ENCODE measurements around the gene ANOS1. TPM values are rescaled to one million over a fixed set of nuclear protein-coding genes. Genes with fewer than 3 reads are reported as not detected.

The ANOS1 gene
- total RNA-seq, 1 experiment from 2014 or later = 0.22 TPM

DNA sequence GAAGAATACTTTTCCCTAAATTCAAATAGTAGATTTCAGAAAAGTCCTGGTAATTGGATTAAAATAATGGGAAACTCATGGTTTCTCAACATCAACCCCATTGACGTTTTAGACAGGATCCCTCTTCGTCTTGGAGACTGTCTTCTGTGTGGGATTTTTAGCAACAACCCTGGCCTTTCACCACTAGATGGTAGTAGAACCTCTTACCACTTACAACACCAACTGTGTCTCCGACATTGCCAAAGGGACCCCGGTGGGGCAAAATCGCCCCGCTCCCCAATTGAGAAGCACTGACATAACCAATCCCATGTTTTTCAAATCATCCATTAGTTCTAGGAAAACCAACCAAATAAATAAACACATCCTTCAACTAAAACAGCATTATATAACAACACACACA, 16.9 kb upstream of the ANOS1 start:
- POLR2A ChIA-PET (ENCODE audit: unreplicated experiment) = no interaction called here
- CTCF ChIA-PET = no interaction called here
- H3K9me3 ChIP-seq (ENCODE audit: insufficient read depth, low read depth) = no peaks in the 10 kb centered on the region
- H2AFZ ChIP-seq = no peak overlapping the region
- H3K4me2 ChIP-seq = no peak overlapping the region
- no peaks in the 10 kb centered on the region for H3K27me3 ChIP-seq (ENCODE audit: insufficient read depth, low read depth)
- TF ChIP-seq EZH2 (IDR thresholded peaks at IDR 0.05; ENCODE audit: low read depth) = no peak
- TF ChIP-seq, protein P1, sequence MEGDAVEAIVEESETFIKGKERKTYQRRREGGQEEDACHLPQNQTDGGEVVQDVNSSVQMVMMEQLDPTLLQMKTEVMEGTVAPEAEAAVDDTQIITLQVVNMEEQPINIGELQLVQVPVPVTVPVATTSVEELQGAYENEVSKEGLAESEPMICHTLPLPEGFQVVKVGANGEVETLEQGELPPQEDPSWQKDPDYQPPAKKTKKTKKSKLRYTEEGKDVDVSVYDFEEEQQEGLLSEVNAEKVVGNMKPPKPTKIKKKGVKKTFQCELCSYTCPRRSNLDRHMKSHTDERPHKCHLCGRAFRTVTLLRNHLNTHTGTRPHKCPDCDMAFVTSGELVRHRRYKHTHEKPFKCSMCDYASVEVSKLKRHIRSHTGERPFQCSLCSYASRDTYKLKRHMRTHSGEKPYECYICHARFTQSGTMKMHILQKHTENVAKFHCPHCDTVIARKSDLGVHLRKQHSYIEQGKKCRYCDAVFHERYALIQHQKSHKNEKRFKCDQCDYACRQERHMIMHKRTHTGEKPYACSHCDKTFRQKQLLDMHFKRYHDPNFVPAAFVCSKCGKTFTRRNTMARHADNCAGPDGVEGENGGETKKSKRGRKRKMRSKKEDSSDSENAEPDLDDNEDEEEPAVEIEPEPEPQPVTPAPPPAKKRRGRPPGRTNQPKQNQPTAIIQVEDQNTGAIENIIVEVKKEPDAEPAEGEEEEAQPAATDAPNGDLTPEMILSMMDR (conservative IDR thresholded peaks at IDR 0.05) = peak; percentile 70
- intact Hi-C loops (cut with micrococcal nuclease; ENCODE audit: unreplicated experiment) = loop anchor here (10.0 kb wide), 3 partner anchors 126 to 1366 kb away; no protein-coding TSS in a partner anchor
- H3F3A ChIP-seq (ENCODE audit: insufficient read depth, low read depth) = no peaks in the 10 kb centered on the region
- H3K4me3 ChIP-seq = no peak overlapping the region
- no peak overlapping the region for H3K27ac ChIP-seq
- no peaks in the 10 kb centered on the region for H3K36me3 ChIP-seq (ENCODE audit: low read depth)
- H4K20me1 ChIP-seq (ENCODE audit: insufficient read depth) = no peaks in the 10 kb centered on the region
- BruUV-seq (replicated peaks) = no TSS peak
- no peaks in the 10 kb centered on the region for H3K4me1 ChIP-seq (replicated peaks; ENCODE audit: insufficient read depth)
- H3K79me2 ChIP-seq (ENCODE audit: low read depth) = no peaks in the 10 kb centered on the region
- no peak for DNase-seq
- H3K9me2 ChIP-seq (ENCODE audit: insufficient read depth) = no peaks in the 10 kb centered on the region

DNA sequence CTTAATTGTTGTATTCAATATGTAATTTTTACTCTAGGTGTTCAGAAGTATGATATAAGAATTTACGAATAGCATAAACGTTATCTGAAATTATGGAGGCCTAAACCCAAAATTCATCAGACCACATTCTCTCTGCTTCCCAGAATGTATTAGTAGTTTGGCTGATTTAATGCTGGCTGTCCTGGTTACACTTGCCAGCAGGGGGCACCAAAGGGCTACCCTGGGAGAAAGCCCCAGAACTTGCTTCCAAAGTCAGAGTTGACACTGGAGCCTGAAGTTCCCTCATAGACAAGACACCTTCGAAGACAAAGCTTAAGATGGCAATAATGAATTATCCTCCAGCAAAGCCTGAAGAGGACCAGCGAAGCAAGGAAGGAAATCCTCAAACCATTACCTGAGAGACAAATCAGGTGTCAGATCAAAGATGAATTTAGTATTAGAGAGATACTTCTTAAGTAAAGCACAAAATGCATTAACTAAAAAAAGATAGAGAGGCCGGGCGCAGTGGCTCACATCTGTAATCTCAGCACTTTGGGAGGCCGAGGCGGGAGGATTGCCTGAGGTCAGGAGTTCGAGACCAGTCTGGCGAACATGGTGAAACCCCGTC, 11.3 kb upstream of the ANOS1 start:
- no peak overlapping the region for H3K4me3 ChIP-seq
- no peaks in the 10 kb centered on the region for H3K9me3 ChIP-seq (ENCODE audit: insufficient read depth, low read depth)
- DNase-seq = peak; percentile 40 to 57
- H3K36me3 ChIP-seq (ENCODE audit: low read depth) = no peaks in the 10 kb centered on the region
- ChIA-PET CTCF (no interaction called here), POLR2A (ENCODE audit: unreplicated experiment) (no interaction called here)
- no peak overlapping the region for H3K4me2 ChIP-seq
- H3K27me3 ChIP-seq (ENCODE audit: insufficient read depth, low read depth) = no peaks in the 10 kb centered on the region
- no peak overlapping the region for H2AFZ ChIP-seq
- TF ChIP-seq EZH2 (IDR thresholded peaks at IDR 0.05; ENCODE audit: low read depth) = no peak
- TF ChIP-seq, protein P1 (conservative IDR thresholded peaks at IDR 0.05) = peak; percentile 86
- no peaks in the 10 kb centered on the region for H3K79me2 ChIP-seq (ENCODE audit: low read depth)
- BruUV-seq (replicated peaks) = no TSS peak
- no peak overlapping the region for H3K27ac ChIP-seq
- H3K4me1 ChIP-seq (replicated peaks; ENCODE audit: insufficient read depth) = no peaks in the 10 kb centered on the region
- H3K9me2 ChIP-seq (ENCODE audit: insufficient read depth) = no peaks in the 10 kb centered on the region
- intact Hi-C loops (cut with micrococcal nuclease; ENCODE audit: unreplicated experiment) = loop anchor here (2.0 to 10.0 kb wide), 4 partner anchors 72 to 1372 kb away; no protein-coding TSS in a partner anchor
- no peaks in the 10 kb centered on the region for H3F3A ChIP-seq (ENCODE audit: insufficient read depth, low read depth)
- H4K20me1 ChIP-seq (ENCODE audit: insufficient read depth) = no peaks in the 10 kb centered on the region

DNA sequence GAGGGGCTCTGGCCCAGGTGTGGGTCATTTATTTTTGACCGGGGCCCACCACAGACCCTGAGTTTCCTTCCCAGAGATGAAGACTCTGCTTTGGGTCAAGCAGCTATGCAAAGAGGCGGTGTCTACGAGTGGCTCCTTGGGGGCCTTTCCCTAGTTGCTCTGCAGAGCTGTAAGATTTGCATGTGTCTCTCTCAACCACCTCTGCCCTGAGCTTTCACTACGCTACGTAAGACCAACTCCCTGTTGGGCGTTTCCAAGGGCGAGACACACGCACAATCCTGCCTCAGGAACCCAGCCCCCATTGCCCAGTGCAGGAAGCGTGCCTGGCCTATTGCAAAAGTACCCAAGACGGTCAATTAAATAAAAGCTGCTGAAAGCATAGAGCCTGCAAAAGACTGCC, 10.0 kb upstream of the ANOS1 start:
- Histone ChIP-seq H3K4me2 (no peak overlapping the region), H3K4me1 (replicated peaks; ENCODE audit: insufficient read depth) (no peaks in the 10 kb centered on the region), H3K79me2 (ENCODE audit: low read depth) (no peaks in the 10 kb centered on the region), H3K27me3 (ENCODE audit: insufficient read depth, low read depth) (no peaks in the 10 kb centered on the region), H3K27ac (no peak overlapping the region), H4K20me1 (ENCODE audit: insufficient read depth) (no peaks in the 10 kb centered on the region), H3K9me2 (ENCODE audit: insufficient read depth) (no peaks in the 10 kb centered on the region), H3K4me3 (no peak overlapping the region), H2AFZ (no peak overlapping the region), H3K9me3 (ENCODE audit: insufficient read depth, low read depth) (no peaks in the 10 kb centered on the region), H3F3A (ENCODE audit: insufficient read depth, low read depth) (no peaks in the 10 kb centered on the region), H3K36me3 (ENCODE audit: low read depth) (no peaks in the 10 kb centered on the region)
- DNase-seq = no peak
- CTCF ChIA-PET = no interaction called here
- POLR2A ChIA-PET (ENCODE audit: unreplicated experiment) = no interaction called here
- TF ChIP-seq, protein P1 (conservative IDR thresholded peaks at IDR 0.05) = no peak
- no peak for TF ChIP-seq EZH2 (IDR thresholded peaks at IDR 0.05; ENCODE audit: low read depth)
- intact Hi-C loops (cut with micrococcal nuclease; ENCODE audit: unreplicated experiment) = loop anchor here (2.0 to 10.0 kb wide), 4 partner anchors 73 to 1373 kb away; no protein-coding TSS in a partner anchor
- BruUV-seq (replicated peaks) = no TSS peak

Data from PC-9 (cell line).